Epithelial cell of proximal tubule (primary cell): ENCODE results near the gene PTPRN2. TPM values are rescaled to one million over a fixed set of nuclear protein-coding genes. Genes with fewer than 3 reads are reported as not detected.

Experiments
- total RNA-seq: library from RNA; depleted of rRNA; stranded (reverse); fragments of >200 nt; gene quantifications from 2 replicates; pipeline ENCODE4 v1.2.3, GENCODE V29; 2015

The PTPRN2 gene
- total RNA-seq, 1 donor from 2014 or later: 2.8 TPM

Other genes with a start within 250 kb of the PTPRN2 start
- gene NCAPG2, start 117.0 kb upstream of the PTPRN2 start, total RNA-seq: 30.1 and 35.2 TPM in 2 replicates
- gene ESYT2, start 241.7 kb upstream of the PTPRN2 start, total RNA-seq: 43.4 and 50.1 TPM in 2 replicates